H1 (cell line): ENCODE data around the gene EPYC. TPM values are rescaled to one million over a fixed set of nuclear protein-coding genes. Genes with fewer than 3 reads are reported as not detected.
"Not testable (repeated sequence)": the region's sequence is repeated elsewhere in the genome, so short reads cannot be mapped to it uniquely, and the experiment has no call there.

Experiments
- CTCF ChIA-PET: fragments of 300-600 bp; sonication (Branson Sonifier 250); formaldehyde crosslinking; loops from one replicate; lab custom pipeline; 2021; ENCODE audit not compliant: partially characterized antibody; lab: Charles Lee
- POLR2A ChIA-PET: fragments of 300-600 bp; sonication (Branson Sonifier 250); formaldehyde crosslinking; loops from one replicate; lab custom pipeline; 2021; ENCODE audit warnings: inconsistent platforms; ENCODE audit not compliant: partially characterized antibody; lab: Charles Lee
- DNase-seq, 2 experiments: peaks; one replicate each; pipeline versions ENCODE4 v3.0.0 to v3.0.0-alpha.2; 2010 to 2022; ENCODE audit warnings: low spot score in 2 of 2, low read depth in 1 of 2, mixed read lengths in 1 of 2
- FAIRE-seq: peaks from 2 replicates; lab custom pipeline; 2011; peaks lifted over from hg19 to GRCh38; lab: Jason Lieb, UNC
- H2AFZ ChIP-seq: 2 replicates; pipeline ENCODE4 v1.8.1; 2012; ENCODE audit warnings: low read length, inconsistent platforms
- H2AK5ac ChIP-seq: 2 replicates; pipeline ENCODE4 v1.6.1; 2013; ENCODE audit warnings: low read depth, low read length
- H2BK120ac ChIP-seq: replicated peaks from 2 replicates; pipeline ENCODE3; 2013; ENCODE audit warnings: low read depth, low read length, inconsistent platforms
- H2BK12ac ChIP-seq: 2 replicates; pipeline ENCODE4 v1.6.1; 2013; ENCODE audit warnings: low read depth, low read length
- H2BK15ac ChIP-seq: 2 replicates; pipeline ENCODE4 v1.6.1; 2013; ENCODE audit warnings: low read length
- H2BK20ac ChIP-seq: 2 replicates; pipeline ENCODE4 v1.6.1; 2013; ENCODE audit warnings: low read length
- H2BK5ac ChIP-seq: 2 replicates; pipeline ENCODE4 v1.6.1; 2013; ENCODE audit warnings: low read depth, low read length
- H3K14ac ChIP-seq: 2 replicates; pipeline ENCODE4 v1.6.1; 2013; ENCODE audit warnings: inconsistent platforms; ENCODE audit not compliant: insufficient read length
- H3K18ac ChIP-seq: 2 replicates; pipeline ENCODE4 v1.6.1; 2013; ENCODE audit warnings: low read length; ENCODE audit errors: extremely low read depth
- H3K23ac ChIP-seq: 2 replicates; pipeline ENCODE4 v1.6.1; 2013; ENCODE audit warnings: inconsistent platforms; ENCODE audit not compliant: insufficient read length
- H3K23me2 ChIP-seq: 2 replicates; pipeline ENCODE4 v1.6.1; 2013; ENCODE audit warnings: low read depth, low read length
- H3K27ac ChIP-seq: 2 replicates; pipeline ENCODE4 v1.6.1; 2011; ENCODE audit warnings: low read depth, low read length, inconsistent platforms
- H3K27me3 ChIP-seq, 4 experiments: replicated peaks in 1 of 4; 1 replicate in 1 of 4; 2 replicates in 3 of 4; pipeline versions ENCODE4 v1.6.1 to v1.8.1; 2011 to 2013; ENCODE audit warnings: low read length in 3 of 4, mild to moderate bottlenecking in 3 of 4, inconsistent platforms in 2 of 4, mixed read lengths in 2 of 4, moderate library complexity in 1 of 4; ENCODE audit not compliant: control insufficient read depth in 3 of 4, insufficient read depth in 3 of 4; ENCODE audit errors: extremely low read depth in 1 of 4
- H3K36me3 ChIP-seq, 4 experiments: 2 replicates each; pipeline versions ENCODE4 v1.6.1 to v1.8.1; 2011 to 2013; ENCODE audit warnings: mild to moderate bottlenecking in 4 of 4, low read length in 3 of 4, moderate library complexity in 2 of 4, control low read depth in 1 of 4, inconsistent platforms in 1 of 4; ENCODE audit not compliant: insufficient read depth in 4 of 4, control insufficient read depth in 2 of 4
- H3K4ac ChIP-seq: replicated peaks from 2 replicates; pipeline ENCODE3; 2013; ENCODE audit warnings: low read length, low read depth, mixed read lengths, inconsistent platforms; ENCODE audit not compliant: insufficient read length
- H3K4me1 ChIP-seq, 4 experiments: replicated peaks in 1 of 4; 1 replicate in 1 of 4; 2 replicates in 3 of 4; pipeline versions ENCODE4 v1.6.1 to v1.8.1; 2011 to 2013; ENCODE audit warnings: low read length in 3 of 4, inconsistent platforms in 2 of 4, mixed read lengths in 1 of 4; ENCODE audit not compliant: insufficient read depth in 4 of 4, control insufficient read depth in 3 of 4
- H3K4me2 ChIP-seq, 2 experiments: 2 replicates each; pipeline versions ENCODE4 v1.6.1 to v1.8.1; 2011 to 2013; ENCODE audit warnings: low read depth in 2 of 2, low read length in 2 of 2, control low read depth in 1 of 2, inconsistent platforms in 1 of 2, mild to moderate bottlenecking in 1 of 2; ENCODE audit not compliant: insufficient read depth in 1 of 2
- H3K4me3 ChIP-seq, 4 experiments: fragments of 200-600, 300-600 bp in 1 of 4; sonication (generic), shearing (Covaris generic), sonication (Bioruptor Twin) in 1 of 4; 2 replicates each; pipeline versions ENCODE4 v1.5.1 to v1.8.1; 2011 to 2016; ENCODE audit warnings: low read length in 4 of 4, low read depth in 3 of 4, control low read depth in 2 of 4, inconsistent platforms in 2 of 4, mild to moderate bottlenecking in 2 of 4, mixed read lengths in 1 of 4, moderate library complexity in 1 of 4; ENCODE audit not compliant: insufficient read depth in 2 of 4; ENCODE audit errors: extremely low read depth in 1 of 4
- H3K56ac ChIP-seq: replicated peaks from 2 replicates; pipeline ENCODE3; 2013; ENCODE audit warnings: low read depth, mild to moderate bottlenecking, mixed read lengths, low read length, inconsistent platforms; ENCODE audit not compliant: insufficient read length
- H3K79me1 ChIP-seq: 2 replicates; pipeline ENCODE4 v1.6.1; 2013; ENCODE audit warnings: low read depth, low read length, control low read depth
- H3K79me2 ChIP-seq, 2 experiments: 2 replicates each; pipeline versions ENCODE4 v1.6.1 to v1.8.1; 2012 to 2013; ENCODE audit warnings: low read length in 2 of 2, mild to moderate bottlenecking in 2 of 2, inconsistent platforms in 1 of 2; ENCODE audit not compliant: insufficient read depth in 2 of 2, control insufficient read depth in 1 of 2
- H3K9ac ChIP-seq, 4 experiments: replicated peaks in 1 of 4; 1 replicate in 1 of 4; 2 replicates in 3 of 4; pipeline versions ENCODE4 v1.6.1 to v1.8.1; 2011 to 2013; ENCODE audit warnings: low read depth in 3 of 4, low read length in 3 of 4, control low read depth in 2 of 4, mild to moderate bottlenecking in 2 of 4, moderate library complexity in 2 of 4, inconsistent platforms in 1 of 4; ENCODE audit errors: extremely low read depth in 1 of 4
- H3K9me3 ChIP-seq, 2 experiments: 2 replicates each; pipeline versions ENCODE4 v1.6.1 to v1.8.1; 2012 to 2013; ENCODE audit warnings: mild to moderate bottlenecking in 2 of 2, moderate library complexity in 2 of 2, control low read depth in 1 of 2, inconsistent platforms in 1 of 2, low read depth in 1 of 2, low read length in 1 of 2, mixed read lengths in 1 of 2; ENCODE audit not compliant: insufficient read depth in 2 of 2
- H4K20me1 ChIP-seq, 2 experiments: replicated peaks in 1 of 2; 2 replicates each; pipeline versions ENCODE3 to v1.8.1; 2011 to 2013; ENCODE audit warnings: inconsistent platforms in 2 of 2, low read length in 2 of 2, mild to moderate bottlenecking in 1 of 2; ENCODE audit not compliant: insufficient read depth in 2 of 2, control insufficient read depth in 1 of 2
- H4K5ac ChIP-seq: 2 replicates; pipeline ENCODE4 v1.6.1; 2013; ENCODE audit warnings: low read length, low read depth, mixed read lengths, inconsistent platforms; ENCODE audit not compliant: insufficient read length
- H4K8ac ChIP-seq: 2 replicates; pipeline ENCODE4 v1.8.0; 2013; ENCODE audit warnings: mild to moderate bottlenecking, moderate library complexity, low read length, inconsistent platforms; ENCODE audit not compliant: insufficient read depth; ENCODE audit errors: extremely low read depth
- H4K91ac ChIP-seq: replicated peaks from 2 replicates; pipeline ENCODE3; 2013; ENCODE audit warnings: low read length, mixed read lengths, inconsistent platforms; ENCODE audit not compliant: insufficient read length
- WGBS, 2 experiments: shearing (Covaris generic) in 1 of 2; methylation state at CpG; one replicate each; pipeline versions ENCODE4 v1.1.6 to v1.1.7; 2013 to 2015; ENCODE audit warnings: low lambda C conversion rate in 2 of 2, mixed read lengths in 2 of 2, inconsistent platforms in 1 of 2, low coverage in 1 of 2, missing lambda C conversion rate in 1 of 2; ENCODE audit not compliant: insufficient replicate concordance in 2 of 2, insufficient coverage in 1 of 2, insufficient read length in 1 of 2; ENCODE audit errors: extremely low coverage in 1 of 2, missing lambda C conversion rate in 1 of 2; 5-methylcytosine and 5-hydroxymethylcytosine counted together
- polyA plus RNA-seq, 7 experiments: library from polyadenylated mRNA; depleted of rRNA in 3 of 7; stranded (reverse) in 5 of 7; unstranded in 2 of 7; fragments of >200 nt in 5 of 7; fragments of 200-250 nt in 2 of 7; gene quantifications; 1 replicate in 5 of 7; 2 replicates in 1 of 7; 4 replicates in 1 of 7; pipeline versions ENCODE4 v1.2.1 to v1.2.3, GENCODE V29; 2011 to 2013; ENCODE audit warnings: missing spikeins in 2 of 7, mixed read lengths in 2 of 7
- total RNA-seq: library from RNA; stranded (reverse); fragmentation: NEBNext Ultra II Directional; extraction: Animal tissue kit (Norgen Biotek cat#: 25700); gene quantifications from 2 replicates; pipeline ENCODE4 v1.2.1, GENCODE V29; 2021

The EPYC gene
- total and polyA plus RNA-seq, 2 of the 8 experiments (the other 6 are each of a cell fraction or from before 2014, with no cell fraction given), result not detected

DNA sequence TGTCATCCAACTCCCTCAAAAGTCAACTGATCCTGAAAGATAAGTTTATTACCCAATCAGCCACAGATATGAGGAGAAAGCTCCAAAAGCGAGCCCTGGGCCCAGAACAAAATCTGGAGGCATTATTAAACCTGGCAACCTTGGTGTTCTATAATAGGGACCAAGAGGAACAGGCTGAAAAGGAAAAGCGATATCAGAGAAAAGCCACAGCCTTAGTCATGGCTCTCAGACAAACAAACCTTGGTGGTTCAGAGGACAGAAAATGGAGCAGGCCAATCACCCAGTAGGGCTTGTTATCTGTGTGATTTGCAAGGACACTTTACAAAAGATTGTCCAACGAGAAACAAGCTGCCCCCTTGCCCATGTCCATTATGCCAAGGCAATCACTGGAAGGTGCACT lies 19.4 kb downstream of the EPYC start:
- H4K20me1 ChIP-seq, H3K18ac ChIP-seq, H3K79me1 ChIP-seq, H4K91ac ChIP-seq, H3K36me3 ChIP-seq, FAIRE-seq, H3K14ac ChIP-seq, H4K5ac ChIP-seq, POLR2A ChIA-PET, H3K4me2 ChIP-seq, H2BK20ac ChIP-seq, H2BK120ac ChIP-seq, H3K4ac ChIP-seq, H4K8ac ChIP-seq, H3K23ac ChIP-seq, H2BK12ac ChIP-seq, H3K56ac ChIP-seq, H3K9me3 ChIP-seq, H3K4me3 ChIP-seq, H3K9ac ChIP-seq, DNase-seq, H2BK15ac ChIP-seq, H2AFZ ChIP-seq, H3K79me2 ChIP-seq, H2AK5ac ChIP-seq, H3K27ac ChIP-seq, H2BK5ac ChIP-seq, H3K23me2 ChIP-seq: not testable (repeated sequence)
- 90% methylated on average over 3 of the region's 3 CpGs; no CpG with 5 or more reads in 1 of the 2 experiments for WGBS, 2 experiments
- peaks cover 13 to 40% (median 23%) of the 10 kb centered on the region in 4 experiments for H3K27me3 ChIP-seq
- H3K4me1 ChIP-seq, result peaks cover 0 to 14% (median 2%) of the 10 kb centered on the region in 4 experiments; a peak in 2 of 7 replicates
- CTCF ChIA-PET, result interaction anchor here (0.6 to 4.3 kb wide), 6 partner anchors 8 to 344 kb away, joined by 3 to 29 read pairs (median 4); no protein-coding TSS in a partner anchor
